ENCODE measurements around the gene LY6G6F. TPM values are rescaled to one million over a fixed set of nuclear protein-coding genes. Genes with fewer than 3 reads are reported as not detected.

Gene LY6G6F
- total and polyA plus RNA-seq, 2 experiments from 2014 or later = not detected

- H3K4me1 ChIP-seq (ENCODE audit: insufficient read depth) = peaks cover 14% of the 10 kb centered on the region; the same call in 1 of the 2 replicates
- peaks cover 8% of the 10 kb centered on the region; the same call in 1 of the 2 replicates for H3K27me3 ChIP-seq (ENCODE audit: insufficient read depth)
- peak within 1 kb of the TSS; percentile 95 for H2AFZ ChIP-seq
- no peaks in the 10 kb centered on the region for H3K9me2 ChIP-seq (ENCODE audit: insufficient read depth)
- H3F3A ChIP-seq (replicated peaks; ENCODE audit: low read depth) = peaks cover 32% of the 10 kb centered on the region
- DNase-seq (ENCODE audit: low spot score) = no peak
- peak within 1 kb of the TSS; percentile 99 for H3K4me3 ChIP-seq
- TF ChIP-seq ZNF114 (CRISPR knock-in tag; IDR thresholded peaks at IDR 0.05) (no peak), REST (IDR thresholded peaks at IDR 0.05; ENCODE audit: unreplicated experiment) (no peak), NANOG (IDR thresholded peaks at IDR 0.05; ENCODE audit: borderline replicate concordance) (no peak), CTCF (conservative IDR thresholded peaks at IDR 0.05; ENCODE audit: low read depth in 2 of 2) (no peak; a peak in 1 of 4 replicates), EZH2phosphoT487 (IDR thresholded peaks at IDR 0.05; ENCODE audit: unreplicated experiment) (no peak), ETS1 (IDR thresholded peaks at IDR 0.05) (no peak), ZNF331 (CRISPR knock-in tag; IDR thresholded peaks at IDR 0.05; ENCODE audit: low read depth) (no peak), ZNF462 (CRISPR knock-in tag; IDR thresholded peaks at IDR 0.05) (no peak), CREB1 (CRISPR knock-in tag; IDR thresholded peaks at IDR 0.05; ENCODE audit: low read depth) (no peak), JUNB (IDR thresholded peaks at IDR 0.05; ENCODE audit: unreplicated experiment) (no peak)
- Mint-ChIP-seq H3K9me3 (no peaks in the 10 kb centered on the region; the same call in 2 of the 3 replicates), H3K36me3 (ENCODE audit: low read depth) (peaks cover 59% of the 10 kb centered on the region), H3K4me3 (peak within 1 kb of the TSS; percentile 93), H3K27ac (peak within 1 kb of the TSS; percentile 96), H3K27me3 (ENCODE audit: insufficient read depth, low read depth, poor library complexity) (peaks cover 22% of the 10 kb centered on the region), H3K4me1 (peaks cover 24% of the 10 kb centered on the region)
- peaks cover 8% of the 10 kb centered on the region; the same call in 1 of the 2 replicates for H4K20me1 ChIP-seq (replicated peaks; ENCODE audit: insufficient read depth)
- H3K79me2 ChIP-seq (replicated peaks; ENCODE audit: insufficient read depth) = peaks cover 5% of the 10 kb centered on the region; the same call in 1 of the 2 replicates
- peaks cover 29% of the 10 kb centered on the region for H3K36me3 ChIP-seq (ENCODE audit: insufficient read depth)
- ATAC-seq = peak; percentile 7
- H3K27ac ChIP-seq (ENCODE audit: low read depth) = peak within 1 kb of the TSS; percentile 79
- H3K4me2 ChIP-seq = peak within 1 kb of the TSS; percentile 98
Observed at GRCh38 chr6:31728767-31729514, 22.3 kb downstream of the LY6G6F start, which contains the start of gene DDAH2. Gene DDAH2, minus strand, starts transcription at chr6:31729299. Its CDS starts 138 bp downstream, at chr6:31729161.
